K562 (cell line): ENCODE results near the gene PPP1R14B. TPM values are rescaled to one million over a fixed set of nuclear protein-coding genes. Genes with fewer than 3 reads are reported as not detected.

ENCODE experiments used
- ARID1B ChIP-seq: fragments of 450-650 bp; IDR thresholded peaks from 2 replicates; pipeline ENCODE4 v1.6.1; 2016; ENCODE audit warnings: antibody characterized with exemption, mild to moderate bottlenecking, inconsistent platforms
- BRF2 ChIP-seq: IDR thresholded peaks from 3 replicates; pipeline ENCODE4 v1.6.1; 2011; ENCODE audit warnings: borderline replicate concordance, mild to moderate bottlenecking; ENCODE audit not compliant: insufficient read length, insufficient read depth
- DACH1 ChIP-seq: fragments of 450-650 bp; IDR thresholded peaks from 2 replicates; pipeline ENCODE4 v1.6.1; 2018; ENCODE audit not compliant: partially characterized antibody
- E2F1 ChIP-seq: sonication (generic); formaldehyde crosslinking; IDR thresholded peaks from 2 replicates; pipeline ENCODE4 v1.8.1; 2023; ENCODE audit warnings: mild to moderate bottlenecking, missing genetic modification reagents, moderate library complexity
- ELK1 ChIP-seq: sonication (generic); formaldehyde crosslinking; IDR thresholded peaks from 2 replicates; pipeline ENCODE4 v1.8.1; 2022; ENCODE audit warnings: missing genetic modification reagents
- FOXO4 ChIP-seq: fragments of 450-650 bp; formaldehyde crosslinking; IDR thresholded peaks from 2 replicates; pipeline ENCODE4 v1.4.0; 2020; ENCODE audit warnings: mild to moderate bottlenecking, moderate library complexity
- HLTF ChIP-seq: fragments of 450-650 bp; IDR thresholded peaks from 2 replicates; pipeline ENCODE4 v1.6.1; 2016
- HMG20A ChIP-seq: fragments of 450-650 bp; formaldehyde crosslinking; conservative IDR thresholded peaks from 2 replicates; pipeline ENCODE4 v1.4.0; 2020; ENCODE audit warnings: mild to moderate bottlenecking, mixed read lengths
- L3MBTL2 ChIP-seq: fragments of 450-650 bp; IDR thresholded peaks from 2 replicates; pipeline ENCODE4 v1.6.1; 2016; ENCODE audit warnings: mild to moderate bottlenecking, moderate library complexity
- OTX1 ChIP-seq: fragments of 450-650 bp; formaldehyde crosslinking; IDR thresholded peaks from 2 replicates; pipeline ENCODE4 v1.4.0; 2022; ENCODE audit warnings: mild to moderate bottlenecking
- RAD51 ChIP-seq: fragments of 450-650 bp; IDR thresholded peaks from 2 replicates; pipeline ENCODE4 v1.7.1; 2016; ENCODE audit warnings: low read depth, mild to moderate bottlenecking, borderline replicate concordance
- RFX7 ChIP-seq: fragments of 250-450 bp; sonication (Bioruptor Pico); IDR thresholded peaks from 2 replicates; pipeline ENCODE4 v1.5.1; 2021; ENCODE audit warnings: mild to moderate bottlenecking
- SMAD1 ChIP-seq: fragments of 150-350 bp; IDR thresholded peaks from 2 replicates; pipeline ENCODE4 v1.6.1; 2014; ENCODE audit warnings: low read length, low read depth; ENCODE audit not compliant: partially characterized antibody
- SNRNP70 ChIP-seq: fragments of 200-400 bp; formaldehyde crosslinking; optimal IDR thresholded peaks from 2 replicates; pipeline ENCODE3; 2017; ENCODE audit warnings: low read depth, low read length
- ZBTB49 ChIP-seq: sonication (generic); formaldehyde crosslinking; IDR thresholded peaks from 2 replicates; pipeline ENCODE4 v1.8.0; 2022; ENCODE audit warnings: missing genetic modification reagents, mild to moderate bottlenecking, borderline replicate concordance
- ZBTB9 ChIP-seq: fragments of 450-650 bp; formaldehyde crosslinking; IDR thresholded peaks from 2 replicates; pipeline ENCODE4 v1.4.0; 2020; ENCODE audit warnings: mild to moderate bottlenecking, moderate library complexity
- ZNF165 ChIP-seq: fragments of 250-450 bp; sonication (Bioruptor Pico); IDR thresholded peaks from 2 replicates; pipeline ENCODE4 v1.4.0; 2020; ENCODE audit warnings: borderline replicate concordance
- ZNF75A ChIP-seq: fragments of 450-650 bp; formaldehyde crosslinking; IDR thresholded peaks from 2 replicates; pipeline ENCODE4 v1.4.0; 2020; ENCODE audit warnings: mild to moderate bottlenecking
- ZNF830 ChIP-seq: fragments of 250-450 bp; sonication (Bioruptor Pico); IDR thresholded peaks from 2 replicates; pipeline ENCODE4 v1.5.0; 2021; ENCODE audit warnings: mild to moderate bottlenecking
- polyA plus RNA-seq, 8 experiments: library from polyadenylated mRNA; depleted of rRNA in 4 of 8; stranded (reverse) in 5 of 8; unstranded in 3 of 8; fragments of >200 nt; fragmentation: Nextera tagmentation in 2 of 8; fragmentation: Illumina TruSeq in 1 of 8; extraction: Ambion mirVana in 2 of 8; extraction: Trizol in 1 of 8; gene quantifications; 2 replicates each; pipeline versions ENCODE4 v1.2.1 to v1.2.3, GENCODE V29; 2011 to 2014; ENCODE audit warnings: inconsistent platforms in 1 of 8, missing spikeins in 1 of 8
- total RNA-seq, 7 experiments: library from RNA; depleted of rRNA in 6 of 7; stranded (reverse); fragments of >200 nt in 6 of 7; fragmentation: Illumina TruSeq in 2 of 7; extraction: Trizol in 2 of 7; gene quantifications; 2 replicates each; pipeline versions ENCODE4 v1.2.1 to v1.2.3, GENCODE V29; 2011 to 2021; ENCODE audit warnings: low replicate concordance in 1 of 7

Gene PPP1R14B
- total and polyA plus RNA-seq, 9 of the 15 experiments (the other 6 are each of a cell fraction or from before 2014, with no cell fraction given): 7.7 to 566 (median 212) TPM

- TF ChIP-seq DACH1: peak; percentile 90
- TF ChIP-seq ZBTB9 (CRISPR knock-in tag): peak; percentile 50; the same call in 1 of the 2 replicates
- TF ChIP-seq ZNF165 (CRISPR knock-in tag): no peak
- TF ChIP-seq OTX1: no peak; the same call in 1 of the 2 replicates
- no peak for TF ChIP-seq ELK1
- TF ChIP-seq RFX7: no peak
- TF ChIP-seq HLTF: no peak
- TF ChIP-seq ZBTB49 (CRISPR knock-in tag): no peak
- no peak for TF ChIP-seq BRF2
- TF ChIP-seq L3MBTL2: 0 out of 2 replicates have a peak, but pooled peaks have one; percentile 29
- TF ChIP-seq SMAD1: peak; percentile 65
- no peak for TF ChIP-seq SNRNP70
- TF ChIP-seq HMG20A: no peak
- TF ChIP-seq ZNF830 (CRISPR knock-in tag): peak; percentile 55; the same call in 1 of the 2 replicates
- TF ChIP-seq ZNF75A (CRISPR knock-in tag): no peak
- TF ChIP-seq RAD51: peak; percentile 27; the same call in 1 of the 2 replicates
- peak; percentile 88 for TF ChIP-seq ARID1B
- 0 out of 2 replicates have a peak, but pooled peaks have one; percentile 50 for TF ChIP-seq E2F1 (CRISPR knock-in tag)
- TF ChIP-seq FOXO4 (CRISPR knock-in tag): peak; percentile 32; the same call in 1 of the 2 replicates
Observed at GRCh38 chr11:64207256-64208085, 39.3 kb downstream of the PPP1R14B start (continued).
